HepG2 (cell line): ENCODE data around the gene CD28. TPM values are rescaled to one million over a fixed set of nuclear protein-coding genes. Genes with fewer than 3 reads are reported as not detected.

ENCODE experiments used
- ARID2 ChIP-seq: sonication (generic); formaldehyde crosslinking; IDR thresholded peaks from 2 replicates; pipeline ENCODE4 v1.8.1; 2022; ENCODE audit warnings: mild to moderate bottlenecking, missing genetic modification reagents, borderline replicate concordance
- ASH2L ChIP-seq: fragments of 300-600, 200-600 bp; sonication (generic); IDR thresholded peaks from 2 replicates; pipeline ENCODE4 v1.7.0; 2017; ENCODE audit warnings: low read depth, mild to moderate bottlenecking, moderate library complexity, mixed read lengths, low read length; ENCODE audit not compliant: insufficient read length
- BHLHE40 ChIP-seq: IDR thresholded peaks from 2 replicates; pipeline ENCODE4 v1.6.1; 2011; ENCODE audit warnings: low read length, improper control_type of control experiment
- IRF2 ChIP-seq: IDR thresholded peaks from 2 replicates; pipeline ENCODE4 v1.6.1; 2018; ENCODE audit warnings: missing genetic modification reagents, missing compliant biosample characterization
- MYNN ChIP-seq: sonication (generic); formaldehyde crosslinking; IDR thresholded peaks from 2 replicates; pipeline ENCODE4 v1.4.0; 2020; ENCODE audit warnings: mild to moderate bottlenecking, low read depth, missing genetic modification reagents
- NAIF1 ChIP-seq: sonication (generic); formaldehyde crosslinking; IDR thresholded peaks from 2 replicates; pipeline ENCODE4 v1.5.0; 2020; ENCODE audit warnings: mild to moderate bottlenecking, missing genetic modification reagents, borderline replicate concordance
- RXRB ChIP-seq: IDR thresholded peaks from 2 replicates; pipeline ENCODE4 v1.6.1; 2016; ENCODE audit warnings: borderline replicate concordance, missing genetic modification reagents, missing compliant biosample characterization
- STAG1 ChIP-seq: sonication (generic); formaldehyde crosslinking; IDR thresholded peaks from 2 replicates; pipeline ENCODE4 v1.4.0; 2020; ENCODE audit warnings: missing genetic modification reagents
- TCF12 ChIP-seq, 2 experiments: fragments of 450-650 bp in 1 of 2; sonication (generic) in 1 of 2; formaldehyde crosslinking in 1 of 2; IDR thresholded peaks; 2 replicates each; pipeline versions ENCODE4 v1.6.1 to v1.8.0; 2017 to 2022; ENCODE audit warnings: antibody characterized with exemption in 1 of 2, mild to moderate bottlenecking in 1 of 2, missing genetic modification reagents in 1 of 2, moderate library complexity in 1 of 2
- TSC22D2 ChIP-seq: sonication (generic); formaldehyde crosslinking; IDR thresholded peaks from 2 replicates; pipeline ENCODE4 v1.5.1; 2020; ENCODE audit warnings: missing genetic modification reagents, mild to moderate bottlenecking, borderline replicate concordance
- XRCC5 ChIP-seq: fragments of 200-400 bp; formaldehyde crosslinking; optimal IDR thresholded peaks from 2 replicates; pipeline ENCODE3; 2017; ENCODE audit warnings: mild to moderate bottlenecking, low read length
- YY1 ChIP-seq: IDR thresholded peaks from 2 replicates; pipeline ENCODE4 v1.6.1; 2011; ENCODE audit warnings: low read length, low read depth, moderate library complexity, mild to moderate bottlenecking; ENCODE audit not compliant: insufficient read depth, insufficient replicate concordance
- ZNF619 ChIP-seq: sonication (generic); formaldehyde crosslinking; IDR thresholded peaks from 2 replicates; pipeline ENCODE4 v1.4.0; 2020; ENCODE audit warnings: mild to moderate bottlenecking, missing genetic modification reagents
- ZNF644 ChIP-seq: IDR thresholded peaks from 2 replicates; pipeline ENCODE4 v1.6.1; 2016; ENCODE audit warnings: low read depth
- ZNF749 ChIP-seq: sonication (generic); formaldehyde crosslinking; IDR thresholded peaks from 2 replicates; pipeline ENCODE4 v1.8.0; 2022; ENCODE audit warnings: mild to moderate bottlenecking, missing genetic modification reagents, moderate library complexity, borderline replicate concordance
- polyA plus RNA-seq, 8 experiments: library from polyadenylated mRNA; depleted of rRNA in 3 of 8; stranded (reverse) in 7 of 8; unstranded in 1 of 8; fragments of >200 nt; fragmentation: Illumina TruSeq in 4 of 8; extraction: Trizol in 4 of 8; gene quantifications; 2 replicates each; pipeline versions ENCODE4 v1.2.1 to v1.2.3, GENCODE V29; 2011 to 2016; ENCODE audit warnings: low read depth in 4 of 8, missing spikeins in 1 of 8, mixed read lengths in 1 of 8; ENCODE audit not compliant: insufficient read depth in 1 of 8
- total RNA-seq, 5 experiments: library from RNA; depleted of rRNA; stranded (reverse); fragments of >200 nt; fragmentation: Illumina TruSeq; extraction: Trizol; gene quantifications; 2 replicates each; pipeline ENCODE4 v1.2.3, GENCODE V29; 2016; ENCODE audit warnings: low read depth in 1 of 5
- TF ChIP-seq, protein P1 (sequence below): sonication (generic); formaldehyde crosslinking; IDR thresholded peaks from 2 replicates; pipeline ENCODE4 v1.4.0; 2020; ENCODE audit warnings: mild to moderate bottlenecking, missing genetic modification reagents
- TF ChIP-seq, protein P2 (sequence below): IDR thresholded peaks from 2 replicates; pipeline ENCODE4 v1.6.1; 2016; ENCODE audit warnings: control low read depth
- TF ChIP-seq, protein P3 (sequence below): sonication (generic); formaldehyde crosslinking; IDR thresholded peaks from 2 replicates; pipeline ENCODE4 v1.9.0; 2021; ENCODE audit warnings: missing genetic modification reagents, borderline replicate concordance
- TF ChIP-seq, protein P4 (sequence below): sonication (generic); formaldehyde crosslinking; IDR thresholded peaks from 2 replicates; pipeline ENCODE4 v1.8.1; 2022; ENCODE audit warnings: low read depth, mild to moderate bottlenecking, missing genetic modification reagents

The CD28 gene
- total and polyA plus RNA-seq, 2 of the 13 experiments (the other 11 are each of a cell fraction or from before 2014, with no cell fraction given): not detected

DNA sequence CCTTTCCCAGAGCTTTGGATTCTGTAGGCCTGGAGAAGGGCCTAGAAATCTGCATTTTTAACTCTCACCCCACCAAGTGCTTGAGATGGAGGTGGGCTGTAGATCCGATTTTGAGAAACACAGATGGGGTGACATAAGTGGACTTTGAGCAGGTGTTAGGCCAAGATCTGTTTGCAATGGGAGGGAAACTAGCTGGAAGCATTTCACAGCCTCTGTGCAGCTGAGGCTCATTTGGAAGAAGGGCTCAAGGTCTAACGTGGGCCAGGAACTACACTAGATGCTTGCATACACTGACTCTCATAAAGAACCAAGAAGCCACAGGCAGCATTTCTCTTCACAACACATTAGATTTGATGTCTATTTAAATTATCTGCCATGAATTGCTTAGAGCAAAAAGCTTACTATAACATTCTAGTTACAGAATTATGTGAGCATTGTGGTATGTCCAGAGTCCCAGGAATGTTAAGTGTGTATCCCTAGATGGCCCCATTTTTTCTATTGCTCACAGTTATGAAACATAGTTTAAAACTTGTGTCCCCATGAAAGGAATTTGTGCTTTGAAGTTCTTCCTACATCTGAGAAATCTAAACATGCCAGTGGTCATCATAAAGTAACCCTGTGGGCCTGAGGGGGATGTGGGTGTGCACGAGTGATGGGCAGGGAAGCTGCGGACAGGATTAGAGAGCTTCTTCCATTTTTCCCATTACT is 77.2 kb downstream of the CD28 start (continued):
- TF ChIP-seq BHLHE40 (peak; percentile 81), ASH2L (peak; percentile 100), STAG1 (CRISPR knock-in tag) (peak; percentile 10; the same call in 1 of the 2 replicates), XRCC5 (peak; percentile 63), ARID2 (CRISPR knock-in tag) (0 out of 2 replicates have a peak, but pooled peaks have one; percentile 46), YY1 (peak; percentile 52), IRF2 (CRISPR knock-in tag) (peak; percentile 59), NAIF1 (0 out of 2 replicates have a peak, but pooled peaks have one; percentile 58), ZNF619 (CRISPR knock-in tag) (no peak), ZNF644 (CRISPR knock-in tag) (peak; percentile 97), TCF12 (IDR thresholded peaks at IDR 0.05) (no peak), TCF12 (CRISPR knock-in tag; IDR thresholded peaks at IDR 0.05) (peak; percentile 95), ZNF749 (CRISPR knock-in tag) (peak; percentile 89; the same call in 1 of the 2 replicates), MYNN (CRISPR knock-in tag) (no peak), RXRB (peak; percentile 90), TSC22D2 (0 out of 2 replicates have a peak, but pooled peaks have one; percentile 9)
- TF ChIP-seq, protein P1, sequence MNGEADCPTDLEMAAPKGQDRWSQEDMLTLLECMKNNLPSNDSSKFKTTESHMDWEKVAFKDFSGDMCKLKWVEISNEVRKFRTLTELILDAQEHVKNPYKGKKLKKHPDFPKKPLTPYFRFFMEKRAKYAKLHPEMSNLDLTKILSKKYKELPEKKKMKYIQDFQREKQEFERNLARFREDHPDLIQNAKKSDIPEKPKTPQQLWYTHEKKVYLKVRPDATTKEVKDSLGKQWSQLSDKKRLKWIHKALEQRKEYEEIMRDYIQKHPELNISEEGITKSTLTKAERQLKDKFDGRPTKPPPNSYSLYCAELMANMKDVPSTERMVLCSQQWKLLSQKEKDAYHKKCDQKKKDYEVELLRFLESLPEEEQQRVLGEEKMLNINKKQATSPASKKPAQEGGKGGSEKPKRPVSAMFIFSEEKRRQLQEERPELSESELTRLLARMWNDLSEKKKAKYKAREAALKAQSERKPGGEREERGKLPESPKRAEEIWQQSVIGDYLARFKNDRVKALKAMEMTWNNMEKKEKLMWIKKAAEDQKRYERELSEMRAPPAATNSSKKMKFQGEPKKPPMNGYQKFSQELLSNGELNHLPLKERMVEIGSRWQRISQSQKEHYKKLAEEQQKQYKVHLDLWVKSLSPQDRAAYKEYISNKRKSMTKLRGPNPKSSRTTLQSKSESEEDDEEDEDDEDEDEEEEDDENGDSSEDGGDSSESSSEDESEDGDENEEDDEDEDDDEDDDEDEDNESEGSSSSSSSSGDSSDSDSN (CRISPR knock-in tag): no peak
- TF ChIP-seq, protein P2, sequence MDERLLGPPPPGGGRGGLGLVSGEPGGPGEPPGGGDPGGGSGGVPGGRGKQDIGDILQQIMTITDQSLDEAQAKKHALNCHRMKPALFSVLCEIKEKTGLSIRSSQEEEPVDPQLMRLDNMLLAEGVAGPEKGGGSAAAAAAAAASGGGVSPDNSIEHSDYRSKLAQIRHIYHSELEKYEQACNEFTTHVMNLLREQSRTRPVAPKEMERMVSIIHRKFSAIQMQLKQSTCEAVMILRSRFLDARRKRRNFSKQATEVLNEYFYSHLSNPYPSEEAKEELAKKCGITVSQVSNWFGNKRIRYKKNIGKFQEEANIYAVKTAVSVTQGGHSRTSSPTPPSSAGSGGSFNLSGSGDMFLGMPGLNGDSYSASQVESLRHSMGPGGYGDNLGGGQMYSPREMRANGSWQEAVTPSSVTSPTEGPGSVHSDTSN (CRISPR knock-in tag): peak; percentile 52; the same call in 1 of the 2 replicates
- TF ChIP-seq, protein P3, sequence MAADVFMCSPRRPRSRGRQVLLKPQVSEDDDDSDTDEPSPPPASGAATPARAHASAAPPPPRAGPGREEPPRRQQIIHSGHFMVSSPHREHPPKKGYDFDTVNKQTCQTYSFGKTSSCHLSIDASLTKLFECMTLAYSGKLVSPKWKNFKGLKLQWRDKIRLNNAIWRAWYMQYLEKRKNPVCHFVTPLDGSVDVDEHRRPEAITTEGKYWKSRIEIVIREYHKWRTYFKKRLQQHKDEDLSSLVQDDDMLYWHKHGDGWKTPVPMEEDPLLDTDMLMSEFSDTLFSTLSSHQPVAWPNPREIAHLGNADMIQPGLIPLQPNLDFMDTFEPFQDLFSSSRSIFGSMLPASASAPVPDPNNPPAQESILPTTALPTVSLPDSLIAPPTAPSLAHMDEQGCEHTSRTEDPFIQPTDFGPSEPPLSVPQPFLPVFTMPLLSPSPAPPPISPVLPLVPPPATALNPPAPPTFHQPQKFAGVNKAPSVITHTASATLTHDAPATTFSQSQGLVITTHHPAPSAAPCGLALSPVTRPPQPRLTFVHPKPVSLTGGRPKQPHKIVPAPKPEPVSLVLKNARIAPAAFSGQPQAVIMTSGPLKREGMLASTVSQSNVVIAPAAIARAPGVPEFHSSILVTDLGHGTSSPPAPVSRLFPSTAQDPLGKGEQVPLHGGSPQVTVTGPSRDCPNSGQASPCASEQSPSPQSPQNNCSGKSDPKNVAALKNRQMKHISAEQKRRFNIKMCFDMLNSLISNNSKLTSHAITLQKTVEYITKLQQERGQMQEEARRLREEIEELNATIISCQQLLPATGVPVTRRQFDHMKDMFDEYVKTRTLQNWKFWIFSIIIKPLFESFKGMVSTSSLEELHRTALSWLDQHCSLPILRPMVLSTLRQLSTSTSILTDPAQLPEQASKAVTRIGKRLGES: peak; percentile 67; the same call in 1 of the 2 replicates
- TF ChIP-seq, protein P4, sequence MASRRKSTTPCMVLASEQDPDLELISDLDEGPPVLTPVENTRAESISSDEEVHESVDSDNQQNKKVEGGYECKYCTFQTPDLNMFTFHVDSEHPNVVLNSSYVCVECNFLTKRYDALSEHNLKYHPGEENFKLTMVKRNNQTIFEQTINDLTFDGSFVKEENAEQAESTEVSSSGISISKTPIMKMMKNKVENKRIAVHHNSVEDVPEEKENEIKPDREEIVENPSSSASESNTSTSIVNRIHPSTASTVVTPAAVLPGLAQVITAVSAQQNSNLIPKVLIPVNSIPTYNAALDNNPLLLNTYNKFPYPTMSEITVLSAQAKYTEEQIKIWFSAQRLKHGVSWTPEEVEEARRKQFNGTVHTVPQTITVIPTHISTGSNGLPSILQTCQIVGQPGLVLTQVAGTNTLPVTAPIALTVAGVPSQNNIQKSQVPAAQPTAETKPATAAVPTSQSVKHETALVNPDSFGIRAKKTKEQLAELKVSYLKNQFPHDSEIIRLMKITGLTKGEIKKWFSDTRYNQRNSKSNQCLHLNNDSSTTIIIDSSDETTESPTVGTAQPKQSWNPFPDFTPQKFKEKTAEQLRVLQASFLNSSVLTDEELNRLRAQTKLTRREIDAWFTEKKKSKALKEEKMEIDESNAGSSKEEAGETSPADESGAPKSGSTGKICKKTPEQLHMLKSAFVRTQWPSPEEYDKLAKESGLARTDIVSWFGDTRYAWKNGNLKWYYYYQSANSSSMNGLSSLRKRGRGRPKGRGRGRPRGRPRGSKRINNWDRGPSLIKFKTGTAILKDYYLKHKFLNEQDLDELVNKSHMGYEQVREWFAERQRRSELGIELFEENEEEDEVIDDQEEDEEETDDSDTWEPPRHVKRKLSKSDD (CRISPR knock-in tag): peak; percentile 19; the same call in 1 of the 2 replicates
